Astrocyte of the hippocampus (primary cell): ENCODE results near the gene SPRR2B.
"Not testable (repeated sequence)": the region's sequence is repeated elsewhere in the genome, so short reads cannot be mapped to it uniquely, and the experiment has no call there.

Experiments used
- DNase-seq: peaks from one replicate; pipeline ENCODE4 v3.0.0; 2011; ENCODE audit warnings: low read depth, low spot score

Gene SPRR2B

GRCh38 chr1:153035211-153035610, 36.2 kb downstream of the SPRR2B start:
- DNase-seq = no peak

GRCh38 chr1:153032677-153033308, 38.6 kb downstream of the SPRR2B start:
- DNase-seq = peak; percentile 61

DNA sequence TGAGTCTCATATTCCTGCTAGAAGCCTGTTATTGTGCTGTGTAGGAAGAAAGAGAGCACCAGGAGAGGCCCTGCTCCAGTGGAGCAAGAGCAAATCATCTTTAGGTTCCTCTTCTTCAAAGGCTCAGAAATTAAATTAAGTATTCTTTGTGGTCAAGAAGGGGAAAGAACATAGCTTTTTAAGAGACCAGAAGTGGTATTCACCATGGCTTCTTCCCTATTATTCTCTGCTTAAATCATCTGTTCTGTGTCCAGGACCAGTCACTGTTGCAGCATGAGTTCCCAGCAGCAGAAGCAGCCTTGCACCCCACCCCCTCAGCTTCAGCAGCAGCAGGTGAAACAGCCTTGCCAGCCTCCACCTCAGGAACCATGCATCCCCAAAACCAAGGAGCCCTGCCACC, 39.3 kb downstream of the SPRR2B start:
- no peak for DNase-seq

GRCh38 chr1:153030895-153031294, 40.5 kb downstream of the SPRR2B start, which contains the start of gene SPRR1B:
Gene SPRR1B (plus strand): TSS chr1:153031203. CDS start chr1:153032346, 1,143 bp downstream.
- DNase-seq = no peak

DNA sequence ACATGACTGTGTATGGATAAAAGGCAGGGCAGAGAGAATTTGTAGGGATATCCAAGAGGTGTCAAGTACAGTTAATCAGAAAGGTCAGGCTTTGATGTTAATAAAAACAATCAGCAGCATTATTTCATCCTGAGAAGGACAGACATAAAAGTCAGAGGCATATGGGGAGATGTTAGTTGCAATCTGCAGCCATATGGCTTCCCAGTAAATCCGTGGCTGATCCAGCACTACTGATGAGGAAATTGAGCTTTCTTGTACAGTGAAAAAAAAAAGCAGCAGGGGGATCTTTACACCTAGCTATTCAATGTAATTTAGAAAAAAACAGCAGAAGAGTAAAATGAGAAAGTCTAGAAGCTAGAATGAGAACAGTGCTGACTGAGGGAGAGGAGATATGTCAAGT, 42.6 kb downstream of the SPRR2B start:
- no peak for DNase-seq

GRCh38 chr1:153025797-153026196, 45.6 kb downstream of the SPRR2B start:
- no peak for DNase-seq

DNA sequence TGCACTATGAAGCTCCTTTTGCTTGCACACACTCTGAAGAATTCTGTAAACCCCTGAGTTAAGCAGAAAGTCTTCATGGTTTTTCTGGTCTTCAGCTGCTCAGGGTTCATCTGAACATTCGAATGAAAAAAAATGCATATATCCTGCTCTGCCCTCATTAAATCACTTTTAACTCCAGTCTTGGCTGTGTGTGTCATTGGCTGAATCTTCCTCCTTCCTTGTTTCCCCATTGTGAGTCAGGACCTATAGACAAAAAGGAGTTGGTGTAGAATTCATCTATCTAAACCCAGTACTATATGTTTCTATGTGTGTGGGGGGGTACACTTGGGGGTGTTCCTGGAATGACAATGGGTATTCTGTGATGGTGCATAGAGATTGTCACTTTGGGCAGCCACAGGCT, 47.0 kb downstream of the SPRR2B start:
- DNase-seq = no peak

GRCh38 chr1:153023109-153023508, 48.3 kb downstream of the SPRR2B start:
- no peak for DNase-seq

- not testable (repeated sequence) for DNase-seq
Observed at GRCh38 chr1:153022340-153022739, 49.1 kb downstream of the SPRR2B start.

- DNase-seq = not testable (repeated sequence)
Observed at GRCh38 chr1:153021829-153022228, 49.6 kb downstream of the SPRR2B start.
